K562 (cell line): ENCODE results near the gene KCNQ2. TPM values are rescaled to one million over a fixed set of nuclear protein-coding genes. Genes with fewer than 3 reads are reported as not detected.

Experiments used
- ATAC-seq: fragments of 200-7000 bp; cut with Tn5 transposase; 3 replicates; pipeline ENCODE4 v1.9.1; 2020; ENCODE audit warnings: moderate library complexity
- BruUV-seq: library from RNA; stranded (reverse); fragments of 400-500 nt; replicated peaks from 2 replicates; lab custom pipeline; 2021; lab: Mats Ljungman, UMichigan
- CTCF ChIA-PET: fragments of 300-600 bp; formaldehyde crosslinking; extraction: SDS; loops from one replicate; lab custom pipeline; 2021; ENCODE audit warnings: low intra/inter-chr PET ratio; lab: Yijun Ruan, JAX
- POLR2A ChIA-PET: fragments of 300-600, 350-650 bp; sonication (Branson Sonifier 250); formaldehyde crosslinking; extraction: SDS; loops from one replicate; lab custom pipeline; 2021; ENCODE audit warnings: antibody characterized with exemption, inconsistent platforms; lab: Yijun Ruan, JAX
- DNase-seq, 4 experiments: peaks; one replicate each; pipeline versions ENCODE4 v3.0.0 to v3.0.0-alpha.2; 2011 to 2018; ENCODE audit warnings: low spot score in 3 of 4, mixed read lengths in 3 of 4; ENCODE audit errors: extremely low read depth in 1 of 4
- FAIRE-seq: peaks from 2 replicates; lab custom pipeline; 2011; peaks lifted over from hg19 to GRCh38; lab: Jason Lieb, UNC
- H2AFZ ChIP-seq: 2 replicates; pipeline ENCODE4 v1.6.0; 2011; ENCODE audit warnings: low read depth, low read length, control low read depth, inconsistent platforms
- H3K27ac ChIP-seq: fragments of 200-600 bp; 3 replicates; pipeline ENCODE4 v1.8.0; 2011; ENCODE audit warnings: low read depth, mild to moderate bottlenecking, control low read depth, inconsistent platforms, low read length, moderate library complexity, mixed read lengths; ENCODE audit errors: extremely low read depth
- H3K27me3 ChIP-seq, 2 experiments: fragments of 300-600 bp in 1 of 2; 2 replicates in 1 of 2; 3 replicates in 1 of 2; pipeline versions ENCODE4 v1.6.0 to v1.8.0; 2011; ENCODE audit warnings: inconsistent platforms in 2 of 2, low read length in 2 of 2, mild to moderate bottlenecking in 1 of 2, mixed read lengths in 1 of 2, moderate library complexity in 1 of 2; ENCODE audit not compliant: control insufficient read depth in 2 of 2, insufficient read depth in 2 of 2
- H3K36me3 ChIP-seq: fragments of 300-600 bp; 3 replicates; pipeline ENCODE4 v1.8.0; 2011; ENCODE audit warnings: mild to moderate bottlenecking, low read length, inconsistent platforms; ENCODE audit not compliant: control insufficient read depth, insufficient read depth
- H3K4me1 ChIP-seq, 2 experiments: fragments of 200-600 bp in 1 of 2; replicated peaks in 1 of 2; 2 replicates in 1 of 2; 3 replicates in 1 of 2; pipeline versions ENCODE4 v1.5.1 to v1.8.0; 2011; ENCODE audit warnings: inconsistent platforms in 2 of 2, low read length in 2 of 2, mild to moderate bottlenecking in 1 of 2, mixed read lengths in 1 of 2, moderate library complexity in 1 of 2; ENCODE audit not compliant: control insufficient read depth in 2 of 2, insufficient read depth in 2 of 2
- H3K4me2 ChIP-seq: 2 replicates; pipeline ENCODE4 v1.6.1; 2011; ENCODE audit warnings: low read length, control low read depth, inconsistent platforms, mixed read lengths; ENCODE audit not compliant: insufficient read depth
- H3K4me3 ChIP-seq: fragments of 200-600 bp; sonication (generic), shearing (Covaris generic); 2 replicates; pipeline ENCODE4 v1.5.1; 2016; ENCODE audit warnings: control low read depth, inconsistent platforms
- H3K79me2 ChIP-seq: fragments of 200-600 bp; 3 replicates; pipeline ENCODE4 v1.8.0; 2011; ENCODE audit warnings: low read length, inconsistent platforms; ENCODE audit not compliant: control insufficient read depth, insufficient read depth
- H3K9ac ChIP-seq, 2 experiments: 2 replicates each; pipeline versions ENCODE4 v1.6.0 to v1.6.1; 2011; ENCODE audit warnings: low read depth in 2 of 2, low read length in 2 of 2, control low read depth in 1 of 2, inconsistent platforms in 1 of 2, mild to moderate bottlenecking in 1 of 2, mixed read lengths in 1 of 2; ENCODE audit not compliant: insufficient read depth in 1 of 2
- H3K9me1 ChIP-seq: one replicate; pipeline ENCODE4 v1.6.0; 2011; ENCODE audit warnings: inconsistent platforms, mild to moderate bottlenecking, low read length, moderate library complexity; ENCODE audit not compliant: control insufficient read depth, insufficient read depth
- H3K9me3 ChIP-seq: replicated peaks from 2 replicates; pipeline ENCODE4 v1.5.1; 2011; ENCODE audit warnings: low read depth, low read length, inconsistent platforms; ENCODE audit not compliant: control insufficient read depth, insufficient read depth
- H4K20me1 ChIP-seq: replicated peaks from 2 replicates; pipeline ENCODE4 v1.6.1; 2011; ENCODE audit warnings: low read length, inconsistent platforms, mixed read lengths; ENCODE audit not compliant: control insufficient read depth, insufficient read depth
- FOXA1 ChIP-seq: fragments of 450-650 bp; IDR thresholded peaks from 2 replicates; pipeline ENCODE4 v1.6.1; 2016; ENCODE audit warnings: mild to moderate bottlenecking, borderline replicate concordance
- U2AF1 ChIP-seq: fragments of 200-400 bp; formaldehyde crosslinking; optimal IDR thresholded peaks from 2 replicates; pipeline ENCODE3; 2017; ENCODE audit warnings: mild to moderate bottlenecking, low read depth, low read length, moderate library complexity
- ZFP36 ChIP-seq: fragments of 150-350 bp; IDR thresholded peaks from 2 replicates; pipeline ENCODE4 v1.6.1; 2018; ENCODE audit warnings: low read length, low read depth; ENCODE audit not compliant: partially characterized antibody
- ZNF263 ChIP-seq: sonication (generic); formaldehyde crosslinking; IDR thresholded peaks from 2 replicates; pipeline ENCODE4 v1.8.0; 2022; ENCODE audit warnings: mild to moderate bottlenecking, missing genetic modification reagents, borderline replicate concordance
- ZNF518B ChIP-seq: fragments of 250-450 bp; sonication (Bioruptor Pico); IDR thresholded peaks from 2 replicates; pipeline ENCODE4 v1.5.0; 2021; ENCODE audit warnings: mild to moderate bottlenecking, moderate library complexity
- ZZZ3 ChIP-seq: fragments of 450-650 bp; IDR thresholded peaks from 2 replicates; pipeline ENCODE4 v1.6.1; 2016; ENCODE audit warnings: antibody characterized with exemption, mild to moderate bottlenecking, moderate library complexity
- WGBS: fragments of 100-300 bp; shearing (Covaris generic); methylation state at CpG from one replicate; pipeline ENCODE4 v1.1.6; 2016; ENCODE audit warnings: low coverage, mixed read lengths; ENCODE audit not compliant: insufficient coverage; ENCODE audit errors: missing lambda C conversion rate; 5-methylcytosine and 5-hydroxymethylcytosine counted together
- in situ Hi-C: fragments of 300-500 bp; cut with MboI; formaldehyde crosslinking; loops from 4 replicates; pipeline ENCODE4 v1.15.0; 2018; ENCODE audit warnings: inconsistent platforms, mixed read lengths
- intact Hi-C: fragments of 100-400 bp; cut with micrococcal nuclease; formaldehyde crosslinking; loops from 2 replicates; pipeline ENCODE4 v1.14.2; 2022
- polyA plus RNA-seq, 8 experiments: library from polyadenylated mRNA; depleted of rRNA in 4 of 8; stranded (reverse) in 5 of 8; unstranded in 3 of 8; fragments of >200 nt; fragmentation: Nextera tagmentation in 2 of 8; fragmentation: Illumina TruSeq in 1 of 8; extraction: Ambion mirVana in 2 of 8; extraction: Trizol in 1 of 8; gene quantifications; 2 replicates each; pipeline versions ENCODE4 v1.2.1 to v1.2.3, GENCODE V29; 2011 to 2014; ENCODE audit warnings: inconsistent platforms in 1 of 8, missing spikeins in 1 of 8
- total RNA-seq, 7 experiments: library from RNA; depleted of rRNA in 6 of 7; stranded (reverse); fragments of >200 nt in 6 of 7; fragmentation: Illumina TruSeq in 2 of 7; extraction: Trizol in 2 of 7; gene quantifications; 2 replicates each; pipeline versions ENCODE4 v1.2.1 to v1.2.3, GENCODE V29; 2011 to 2021; ENCODE audit warnings: low replicate concordance in 1 of 7
- TF ChIP-seq, protein P1 (sequence below): fragments of 450-650 bp; formaldehyde crosslinking; IDR thresholded peaks from 2 replicates; pipeline ENCODE4 v1.4.0; 2022; ENCODE audit warnings: missing genetic modification characterization

The KCNQ2 gene
- total and polyA plus RNA-seq, 9 of the 15 experiments (the other 6 are each of a cell fraction or from before 2014, with no cell fraction given), result 0.13 to 0.16 TPM; not detected in 7

DNA sequence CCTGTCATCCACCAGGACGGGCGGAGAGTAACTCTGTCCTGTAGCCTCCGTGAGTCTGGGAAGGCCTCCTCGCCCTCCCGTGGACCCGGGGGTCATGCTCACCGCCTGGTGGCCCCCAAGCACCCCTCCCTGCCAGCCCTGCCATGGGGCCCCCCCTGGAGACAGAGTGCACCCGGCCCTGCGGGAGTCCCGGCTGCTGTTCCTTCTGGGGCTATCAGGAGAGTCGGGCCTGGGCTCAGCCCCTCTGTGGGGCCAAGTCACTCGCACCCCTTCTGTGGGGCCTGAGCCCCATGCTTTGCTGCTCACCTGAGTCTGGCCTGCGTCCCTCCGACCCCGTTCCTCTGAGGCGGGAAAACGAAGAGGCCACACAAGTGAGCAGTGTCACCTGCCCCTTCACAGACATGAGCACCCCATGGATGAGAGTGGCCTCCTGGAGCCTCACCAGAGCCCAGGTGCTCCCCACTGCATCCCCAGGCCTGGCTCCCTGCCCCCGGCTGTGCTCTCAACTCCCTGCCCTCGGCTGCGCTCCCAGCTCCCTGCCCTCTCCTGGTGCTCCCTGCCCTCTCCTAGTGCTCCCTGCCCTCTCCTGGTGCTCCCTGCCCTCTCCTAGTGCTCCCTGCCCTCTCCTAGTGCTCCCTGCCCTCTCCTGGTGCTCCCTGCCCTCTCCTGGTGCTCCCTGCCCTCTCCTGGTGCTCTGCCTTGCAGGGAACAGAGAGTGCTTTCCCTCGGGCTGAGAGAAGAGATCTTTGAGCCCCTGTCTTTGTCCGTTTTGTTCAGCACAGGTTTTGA, 106.7 kb downstream of the KCNQ2 start:
- Histone ChIP-seq H3K27me3 (peaks cover 8 to 64% of the 10 kb centered on the region in 2 experiments; a peak in 4 of 5 replicates), H3K79me2 (no peaks in the 10 kb centered on the region), H3K4me1 (peaks cover 0 to 19% of the 10 kb centered on the region in 2 experiments; a peak in 2 of 5 replicates), H4K20me1 (no peaks in the 10 kb centered on the region; the same call in none of the 2 replicates), H3K4me3 (no peak overlapping the region), H3K9me3 (no peaks in the 10 kb centered on the region), H2AFZ (no peak overlapping the region), H3K36me3 (no peaks in the 10 kb centered on the region), H3K9ac (no peak overlapping the region), H3K4me2 (no peak overlapping the region), H3K9me1 (no peaks in the 10 kb centered on the region), H3K27ac (no peak overlapping the region)
- POLR2A ChIA-PET, result interaction anchor here (0.7 kb wide), 1 partner anchor 116 kb away, joined by 4 read pairs; no protein-coding TSS in a partner anchor
- DNase-seq (no peak), FAIRE-seq (no peak), ATAC-seq (no peak)
- in situ Hi-C loops (no loop called here), intact Hi-C loops (no loop called here)
- BruUV-seq, result no TSS peak
- WGBS, result 4% methylated on average over 20 of the region's 22 CpGs
- CTCF ChIA-PET, result no interaction called here
- TF ChIP-seq, protein P1, sequence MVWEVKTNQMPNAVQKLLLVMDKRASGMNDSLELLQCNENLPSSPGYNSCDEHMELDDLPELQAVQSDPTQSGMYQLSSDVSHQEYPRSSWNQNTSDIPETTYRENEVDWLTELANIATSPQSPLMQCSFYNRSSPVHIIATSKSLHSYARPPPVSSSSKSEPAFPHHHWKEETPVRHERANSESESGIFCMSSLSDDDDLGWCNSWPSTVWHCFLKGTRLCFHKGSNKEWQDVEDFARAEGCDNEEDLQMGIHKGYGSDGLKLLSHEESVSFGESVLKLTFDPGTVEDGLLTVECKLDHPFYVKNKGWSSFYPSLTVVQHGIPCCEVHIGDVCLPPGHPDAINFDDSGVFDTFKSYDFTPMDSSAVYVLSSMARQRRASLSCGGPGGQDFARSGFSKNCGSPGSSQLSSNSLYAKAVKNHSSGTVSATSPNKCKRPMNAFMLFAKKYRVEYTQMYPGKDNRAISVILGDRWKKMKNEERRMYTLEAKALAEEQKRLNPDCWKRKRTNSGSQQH (CRISPR knock-in tag), result no peak
- no peak for TF ChIP-seq ZFP36
- TF ChIP-seq ZZZ3, result no peak
- no peak for TF ChIP-seq ZNF518B (CRISPR knock-in tag)
- TF ChIP-seq U2AF1, result no peak
- TF ChIP-seq FOXA1, result no peak
- peak; percentile 96 for TF ChIP-seq ZNF263 (CRISPR knock-in tag)
